Activated CD4-positive, alpha-beta T cell treated with anti-CD3 and anti-CD28 coated beads, Interleukin-2, amount 50 U/mL, for 48 hours (primary cell): ENCODE data around the gene PIEZO1.
A peak's percentile ranks its signal among the peaks of the same experiment; 100 is the strongest.
"Not testable (repeated sequence)": the region's sequence is repeated elsewhere in the genome, so short reads cannot be mapped to it uniquely, and the experiment has no call there.

Source experiments
- DNase-seq, 2 experiments: peaks; one replicate each; pipeline ENCODE4 v3.0.0-alpha.2; 2020

PIEZO1 gene

DNA sequence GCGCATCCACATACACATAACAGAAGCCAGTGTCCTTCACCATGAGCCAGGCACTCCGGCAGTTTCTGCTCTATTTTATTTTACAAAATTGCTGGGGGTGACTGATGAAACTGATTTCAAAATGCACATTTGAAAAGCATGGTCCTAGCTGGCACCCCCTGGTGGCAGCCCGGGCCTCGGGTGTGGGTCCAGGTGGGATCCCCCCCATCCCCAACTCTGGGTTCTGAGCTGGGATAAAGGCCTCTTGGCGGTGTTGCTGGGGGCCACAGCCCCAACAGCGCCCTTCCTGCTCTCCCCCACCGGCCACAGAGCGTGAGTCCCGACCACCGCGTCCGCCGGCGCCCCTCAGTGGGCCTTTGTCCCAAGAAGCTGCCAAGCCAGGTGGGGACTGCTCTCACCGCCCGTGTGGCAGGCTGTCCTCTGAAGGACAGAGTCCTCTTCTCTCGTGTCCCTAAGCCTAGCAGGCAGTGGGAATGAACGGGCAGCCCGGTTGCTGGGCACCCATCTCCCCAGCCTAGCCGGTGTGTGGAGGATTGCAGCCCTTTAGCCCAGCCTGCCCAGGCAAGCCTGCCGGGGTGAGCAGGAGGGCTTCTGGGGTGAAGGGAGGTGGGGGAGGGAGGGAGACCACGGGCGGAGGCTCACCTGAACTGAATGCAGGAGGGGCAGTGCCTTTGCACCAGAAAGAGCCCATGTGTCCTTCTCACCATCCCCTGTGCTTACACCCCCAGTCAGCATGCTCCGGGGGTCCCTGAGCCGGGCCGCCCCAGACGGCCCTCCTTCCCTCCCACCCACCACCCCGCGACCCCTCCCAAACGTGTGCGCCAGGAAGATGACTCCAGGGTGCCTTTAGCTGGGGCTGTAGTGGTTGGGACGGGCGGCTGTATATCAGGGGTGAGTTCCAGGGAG lies 99.6 kb downstream of the PIEZO1 start:
- DNase-seq = peak; percentile 75 to 78

DNA sequence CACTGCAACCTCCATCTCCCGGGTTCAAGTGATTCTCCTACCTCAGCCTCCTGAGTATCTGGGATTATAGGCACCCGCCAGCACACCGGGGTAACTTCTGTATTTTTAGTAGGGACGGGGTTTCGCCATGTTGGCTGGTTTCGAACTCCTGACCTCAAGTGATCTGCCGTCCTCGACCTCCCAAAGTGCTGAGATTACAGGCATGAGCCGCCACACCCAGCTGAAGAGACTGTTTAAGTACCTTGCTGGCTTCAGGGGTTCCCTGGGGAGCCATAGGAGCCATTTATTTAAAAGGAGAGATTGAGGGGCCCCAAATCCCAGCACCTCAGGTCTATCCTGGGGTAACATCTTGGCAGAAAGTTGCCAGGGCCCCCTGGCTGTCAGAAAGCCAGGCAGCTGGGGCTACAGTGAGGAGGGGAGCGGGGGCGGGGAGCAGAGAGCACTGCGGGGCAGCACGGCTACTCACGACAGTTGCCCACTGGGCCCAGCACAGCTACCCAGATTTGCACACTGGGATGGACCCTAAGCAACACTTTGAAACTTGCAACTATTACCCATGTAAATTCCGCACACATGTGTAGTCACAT lies 100.4 kb downstream of the PIEZO1 start:
- DNase-seq = no peak

DNA sequence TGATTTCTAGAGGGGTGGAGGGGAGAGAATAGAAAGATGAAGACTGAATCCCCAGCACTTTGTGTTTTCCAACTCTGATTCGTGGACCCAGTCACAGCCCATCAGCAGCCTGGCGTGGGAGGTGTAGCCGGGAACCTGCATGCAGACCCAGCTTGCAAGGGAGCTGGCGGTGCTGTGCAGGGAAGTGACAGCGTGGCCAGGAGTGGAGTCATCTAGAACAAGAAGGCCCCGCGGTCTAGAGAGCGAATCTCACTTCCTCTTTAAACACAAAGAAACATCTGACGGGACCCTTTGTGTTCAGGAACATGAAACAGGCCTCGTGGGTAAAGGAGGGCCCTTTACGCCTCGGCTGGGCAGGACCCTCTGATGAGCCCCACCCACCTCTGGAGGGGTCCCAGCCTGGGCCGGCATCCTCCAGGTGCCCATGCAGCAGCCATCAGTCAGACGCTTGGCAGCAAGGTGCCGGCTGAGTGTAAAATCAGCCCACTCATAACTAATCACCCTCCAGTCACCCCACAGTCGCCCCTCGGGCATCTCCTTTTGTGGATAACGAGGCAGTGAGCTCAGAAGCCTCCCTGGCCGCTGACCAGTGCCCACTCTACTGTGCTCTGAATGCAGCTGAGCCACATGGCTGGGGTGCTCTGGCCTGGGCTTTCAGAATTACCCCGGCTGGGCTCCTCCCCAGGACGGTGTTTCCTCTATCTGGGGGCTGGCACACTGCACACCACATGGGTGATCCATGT lies 103.1 kb downstream of the PIEZO1 start:
- peak; percentile 78 to 82 for DNase-seq

DNA sequence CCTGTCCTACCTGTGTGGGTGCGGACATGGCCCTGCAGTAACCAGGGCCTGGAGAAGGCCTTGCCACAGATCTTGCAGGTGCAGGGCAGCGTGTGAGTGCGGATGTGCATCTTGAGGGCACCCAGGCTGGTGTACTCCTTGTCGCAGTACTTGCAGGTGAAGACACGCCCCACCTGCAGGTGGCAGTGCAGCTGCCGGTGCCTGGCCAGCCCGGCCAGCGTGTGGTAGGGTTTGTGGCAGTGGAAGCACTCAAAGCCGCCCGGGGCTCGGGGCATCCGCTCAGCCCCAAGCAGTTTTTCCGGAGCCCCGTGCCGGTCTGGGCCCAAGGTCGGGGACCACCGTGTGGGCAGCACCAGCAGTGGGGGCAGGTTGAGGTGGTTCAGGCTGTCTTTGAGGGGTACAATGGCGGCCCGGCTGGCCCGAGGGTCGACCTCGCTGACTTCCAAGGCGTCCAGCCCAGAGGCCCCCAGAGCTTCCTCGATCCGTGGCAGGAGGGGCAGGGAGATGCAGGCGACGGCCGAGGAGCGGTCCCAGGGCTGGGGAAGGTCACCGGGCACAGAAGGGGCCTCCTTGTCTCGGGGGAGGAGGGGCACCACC lies 103.8 kb downstream of the PIEZO1 start:
- peak; percentile 61 to 63 for DNase-seq

DNA sequence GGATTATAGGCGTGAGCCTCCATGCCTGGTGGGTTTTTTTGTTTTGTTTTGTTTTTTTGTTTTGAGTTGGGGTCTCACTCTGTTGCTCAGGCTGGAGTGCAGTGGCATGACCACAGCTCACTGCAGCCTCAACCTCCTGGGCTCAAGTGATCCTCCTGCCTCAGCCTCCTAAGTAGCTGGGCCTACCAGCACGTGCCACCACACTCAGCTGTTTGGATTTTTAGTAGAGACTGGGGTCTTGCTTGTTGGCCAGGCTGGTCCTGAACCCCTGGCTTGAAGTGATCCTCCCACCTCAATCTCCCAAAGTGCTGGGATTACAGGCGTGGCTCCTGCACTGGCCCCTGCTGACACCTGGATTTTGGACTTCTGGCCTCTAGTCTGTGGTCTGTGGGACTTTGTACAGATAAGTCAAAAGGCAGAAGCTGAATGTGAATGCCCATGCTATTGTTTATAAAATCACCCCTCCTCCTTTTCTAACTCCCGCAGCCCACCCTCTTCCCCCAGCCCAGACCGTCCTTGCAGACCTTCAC lies 104.4 kb downstream of the PIEZO1 start:
- DNase-seq = no peak

DNA sequence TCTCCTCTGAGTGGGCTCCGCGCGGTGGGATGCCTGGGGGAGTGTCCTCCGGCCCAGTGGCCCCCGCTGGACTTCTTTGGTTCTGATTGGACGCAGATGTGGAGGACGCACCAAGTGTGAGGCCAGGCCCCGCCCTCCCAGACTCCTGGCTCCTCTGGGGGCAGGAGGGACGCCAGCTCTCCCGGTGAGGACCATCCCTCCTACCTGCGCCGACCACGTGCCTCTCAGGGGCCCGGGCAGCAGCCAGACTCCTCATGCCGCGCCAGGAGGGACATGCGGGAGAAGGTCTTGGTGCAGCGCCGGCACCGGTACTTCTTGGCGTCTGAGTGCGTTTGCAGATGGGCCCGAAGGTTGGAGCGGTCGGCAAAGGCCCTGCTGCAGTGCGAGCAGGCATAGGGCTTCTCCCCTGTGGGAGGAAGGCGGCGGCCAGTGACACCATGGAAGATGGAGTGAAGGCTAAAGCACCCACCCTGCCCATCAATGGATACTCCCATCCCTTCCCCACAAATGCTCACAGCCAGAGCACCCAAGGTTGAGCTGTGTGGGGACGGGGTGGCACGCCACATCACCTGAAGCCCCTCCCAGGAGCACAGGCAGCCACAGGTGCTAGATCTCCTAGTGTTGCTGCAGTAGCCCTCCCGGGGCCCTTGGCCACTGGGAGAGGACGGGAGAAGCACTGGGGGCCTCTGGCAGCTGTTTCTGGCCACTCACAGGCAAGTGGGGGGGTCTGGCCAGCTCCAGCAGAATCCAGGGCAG lies 106.6 kb downstream of the PIEZO1 start:
- no peak for DNase-seq

DNA sequence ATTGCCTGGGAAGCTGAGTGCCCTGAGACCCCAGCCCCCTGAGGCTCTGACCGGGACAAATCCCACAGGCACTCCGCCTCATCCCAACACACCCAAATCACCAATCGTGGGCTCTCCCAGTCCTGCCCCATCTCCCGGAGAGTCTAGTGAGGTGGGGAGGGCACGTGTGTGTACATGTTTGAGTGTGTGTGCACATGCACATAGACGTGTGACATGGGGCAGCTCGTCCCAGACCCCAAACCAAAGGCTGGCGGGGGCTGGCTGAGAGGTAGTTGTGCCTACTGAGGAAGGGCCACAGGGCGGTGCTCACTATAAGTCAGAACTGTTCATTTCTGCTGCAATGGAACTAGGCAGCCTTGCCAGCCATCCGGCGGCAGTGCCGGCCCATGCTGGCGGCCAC lies 107.3 kb downstream of the PIEZO1 start:
- no peak for DNase-seq

DNA sequence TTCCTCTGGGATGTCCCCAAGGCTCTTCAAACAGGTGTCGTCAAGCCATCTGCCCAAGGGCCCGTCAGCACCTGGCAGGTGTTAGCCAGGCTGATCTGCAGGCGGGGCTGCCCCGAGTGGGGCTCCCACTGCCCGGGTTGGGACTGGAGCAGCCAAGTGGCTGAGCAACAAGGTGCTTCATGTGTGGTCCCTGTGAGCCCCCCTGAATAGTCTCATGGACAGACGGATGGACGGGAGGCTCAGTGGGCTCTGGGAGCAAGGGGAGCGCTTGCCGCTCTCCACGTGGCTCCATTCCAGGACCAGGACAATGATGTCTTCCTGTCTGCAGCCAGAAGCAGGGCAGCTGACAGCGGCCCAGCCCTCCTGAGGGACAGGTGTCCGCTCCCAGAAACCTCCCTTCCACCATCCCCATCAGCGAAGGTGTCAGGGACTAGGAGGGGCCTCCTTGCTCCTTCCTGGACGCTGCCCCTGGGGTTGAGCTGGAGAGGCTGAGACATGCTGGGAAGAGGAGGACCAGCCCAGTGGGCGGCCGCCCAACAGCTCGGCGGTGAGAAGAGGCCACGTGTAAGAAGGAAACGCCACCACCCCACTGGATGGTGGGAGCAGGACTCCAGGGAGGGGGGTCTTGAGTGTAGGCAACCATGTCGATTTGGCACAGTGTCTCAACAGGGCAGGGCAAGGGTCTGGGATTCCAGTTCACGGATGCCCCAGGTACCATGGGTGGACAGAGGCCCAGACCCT lies 108.3 kb downstream of the PIEZO1 start:
- no peak for DNase-seq

DNA sequence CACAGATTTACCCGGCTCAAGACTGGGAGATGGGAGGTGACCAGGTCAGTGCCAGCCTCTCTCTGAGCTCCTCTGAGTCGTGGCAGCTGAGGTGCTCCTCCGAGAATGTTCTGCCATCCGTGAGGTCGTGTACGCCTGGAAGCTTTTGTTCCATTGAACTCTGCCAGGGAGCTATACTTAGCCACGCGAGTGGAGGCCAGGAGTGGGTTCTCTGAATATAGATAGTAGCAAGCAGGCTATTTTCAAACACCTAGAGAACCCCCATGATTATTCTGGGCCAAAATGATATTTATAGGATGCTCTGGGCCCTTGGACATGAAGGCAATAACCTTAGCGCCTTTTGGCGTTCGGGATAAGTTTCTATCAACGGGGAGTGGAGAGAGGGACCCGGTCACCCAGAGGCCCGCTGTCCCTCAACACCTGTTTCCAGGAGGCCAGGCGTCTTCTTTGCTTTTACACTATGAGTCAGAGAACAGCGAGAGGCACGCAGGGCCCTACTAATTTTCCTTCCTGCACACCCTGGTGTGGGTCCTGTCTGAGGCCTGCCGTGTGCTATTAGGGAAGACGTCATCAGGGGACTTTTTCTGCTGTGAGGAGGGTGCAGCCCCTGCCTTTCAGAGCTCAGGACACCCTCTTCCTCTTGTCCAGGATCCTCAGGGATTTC lies 111.2 kb downstream of the PIEZO1 start:
- DNase-seq = no peak

DNA sequence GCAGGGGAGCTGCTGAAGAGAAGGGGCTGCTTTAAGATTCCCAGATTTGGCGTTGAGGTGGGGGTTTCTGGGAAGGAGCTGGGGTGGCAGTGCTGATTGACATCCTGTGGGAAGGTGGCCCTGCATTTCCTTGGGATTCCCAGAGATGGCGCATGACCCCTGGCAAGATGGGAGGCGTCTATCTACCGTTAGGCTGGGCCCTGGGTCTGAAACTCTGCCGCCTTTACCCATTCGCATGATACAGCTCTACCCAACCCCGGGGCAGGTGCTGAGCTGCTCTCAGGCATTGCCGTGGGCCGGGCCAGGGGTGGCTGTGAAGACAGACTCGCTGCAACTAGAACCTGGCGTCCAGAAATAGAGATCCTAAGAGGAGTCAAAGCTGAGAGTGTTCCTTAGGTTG lies 112.2 kb downstream of the PIEZO1 start:
- no peak for DNase-seq

DNA sequence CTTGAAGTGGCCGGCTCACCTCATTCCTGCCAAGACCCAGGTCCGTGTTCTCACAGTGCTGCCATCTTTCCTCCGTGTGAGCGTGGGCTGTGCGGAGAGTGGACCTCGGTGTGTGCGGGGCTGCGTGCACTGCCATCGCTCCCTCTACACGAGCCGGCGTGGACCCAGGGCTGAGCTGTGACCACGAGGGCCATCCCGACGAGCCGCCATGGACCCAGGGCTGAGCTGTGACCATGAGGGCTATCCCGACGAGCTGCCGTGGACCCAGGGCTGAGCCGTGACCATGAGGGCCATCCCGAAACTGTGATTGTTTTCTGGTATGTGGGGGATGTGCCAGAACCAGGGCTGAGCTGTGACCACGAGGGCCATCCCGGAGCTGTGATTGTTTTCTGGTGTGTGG lies 113.2 kb downstream of the PIEZO1 start:
- DNase-seq = no peak

DNA sequence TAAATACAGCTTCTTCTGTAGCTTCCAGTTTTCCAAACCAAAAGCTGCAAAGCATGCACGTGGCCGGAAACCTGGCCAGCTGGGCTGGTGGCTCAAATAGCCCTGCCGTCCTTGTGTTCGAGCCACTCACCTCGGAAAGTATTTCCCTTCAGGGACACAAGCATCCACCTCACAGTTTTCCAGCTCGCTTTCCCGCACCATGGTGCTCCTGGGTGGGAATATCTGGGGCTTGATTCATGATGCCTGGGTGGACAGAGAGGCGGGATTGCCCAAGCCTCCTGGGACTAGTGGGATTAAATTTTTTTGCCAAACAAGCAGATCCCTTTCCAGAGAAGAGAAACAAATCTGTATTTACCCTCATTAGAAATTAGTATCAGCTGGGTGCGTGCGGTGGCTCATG lies 115.0 kb downstream of the PIEZO1 start:
- DNase-seq = no peak

DNA sequence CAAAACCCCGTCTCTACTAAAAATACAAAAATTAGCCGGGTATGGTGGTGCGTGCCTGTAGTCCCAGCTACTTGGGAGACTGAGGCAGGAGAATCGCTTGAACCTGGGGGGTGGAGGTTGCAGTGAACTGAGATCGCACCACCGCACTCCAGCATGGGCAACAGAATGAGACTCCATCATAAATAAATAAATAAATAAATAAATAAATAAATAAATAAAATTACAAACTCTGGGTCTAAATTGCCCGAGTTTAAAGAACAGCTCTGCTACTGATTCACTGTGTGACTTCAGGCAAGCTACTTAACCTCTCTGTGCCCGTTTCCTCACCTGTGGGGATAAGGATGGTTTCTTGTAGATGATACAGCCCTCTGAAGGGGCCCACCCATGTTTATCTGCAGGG lies 115.5 kb downstream of the PIEZO1 start:
- DNase-seq = not testable (repeated sequence)

DNA sequence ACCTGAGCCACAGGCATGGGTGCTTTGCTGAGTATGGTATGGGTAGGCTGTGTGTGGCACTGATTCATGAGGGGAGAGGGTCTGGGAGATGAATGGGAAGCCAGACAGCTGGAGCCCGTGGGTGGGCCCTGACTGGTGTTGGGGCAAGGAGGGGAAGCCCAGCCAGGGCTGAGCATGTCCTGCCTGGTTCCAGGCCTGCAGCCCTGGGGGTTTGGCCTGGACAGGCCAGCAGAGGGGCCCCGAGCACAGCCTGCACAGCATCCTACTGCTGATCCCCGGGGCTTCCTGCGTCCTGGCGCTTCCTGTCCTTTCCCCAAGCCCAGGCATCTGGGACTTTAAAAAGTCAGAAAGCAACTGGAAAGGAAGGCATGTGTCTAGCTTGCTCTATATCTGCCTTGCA lies 117.6 kb downstream of the PIEZO1 start:
- no peak for DNase-seq

DNA sequence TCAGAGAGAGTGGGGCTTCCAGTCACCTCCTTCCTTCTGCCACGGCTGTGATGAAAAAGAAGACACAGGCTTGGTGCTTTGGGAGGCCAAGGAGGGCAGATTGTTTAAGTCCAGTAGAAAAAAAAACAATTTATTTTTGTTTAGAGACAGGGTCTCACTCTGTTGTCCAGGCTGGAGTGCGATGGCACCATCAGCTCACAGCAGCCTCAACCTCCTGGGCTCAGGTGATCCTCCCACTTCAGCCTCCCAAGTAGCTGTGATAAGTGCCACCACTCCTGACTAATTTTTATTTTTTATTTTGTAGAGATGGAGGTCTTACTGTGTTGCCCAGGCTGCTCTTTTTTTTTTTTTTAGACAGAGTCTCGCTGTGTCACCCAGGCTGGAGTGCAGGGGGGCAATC lies 119.5 kb downstream of the PIEZO1 start:
- DNase-seq = no peak
